Suprapubic skin (tissue), 3 donors: ENCODE measurements around the gene TP53AIP1.

Experiments
- POLR2A ChIP-seq, 2 donors: fragments of 450-650 bp; IDR thresholded peaks; one replicate each; pipeline ENCODE4 v1.6.1; 2017; ENCODE audit warnings: antibody characterized with exemption in 2 of 2, mild to moderate bottlenecking in 2 of 2, moderate library complexity in 2 of 2
- TF ChIP-seq, protein P1 (sequence below), 2 donors: fragments of 200-600 bp in 1 of 2; fragments of 450-650 bp in 1 of 2; sonication (generic) in 1 of 2; IDR thresholded peaks; one replicate each; pipeline ENCODE4 v1.5.1; 2016 to 2019; ENCODE audit warnings: antibody characterized with exemption in 2 of 2, mild to moderate bottlenecking in 1 of 2, moderate library complexity in 1 of 2

GRCh38 chr11:128917144-128917724 lies 25.4 kb downstream of the TP53AIP1 start:
- TF ChIP-seq, protein P1, sequence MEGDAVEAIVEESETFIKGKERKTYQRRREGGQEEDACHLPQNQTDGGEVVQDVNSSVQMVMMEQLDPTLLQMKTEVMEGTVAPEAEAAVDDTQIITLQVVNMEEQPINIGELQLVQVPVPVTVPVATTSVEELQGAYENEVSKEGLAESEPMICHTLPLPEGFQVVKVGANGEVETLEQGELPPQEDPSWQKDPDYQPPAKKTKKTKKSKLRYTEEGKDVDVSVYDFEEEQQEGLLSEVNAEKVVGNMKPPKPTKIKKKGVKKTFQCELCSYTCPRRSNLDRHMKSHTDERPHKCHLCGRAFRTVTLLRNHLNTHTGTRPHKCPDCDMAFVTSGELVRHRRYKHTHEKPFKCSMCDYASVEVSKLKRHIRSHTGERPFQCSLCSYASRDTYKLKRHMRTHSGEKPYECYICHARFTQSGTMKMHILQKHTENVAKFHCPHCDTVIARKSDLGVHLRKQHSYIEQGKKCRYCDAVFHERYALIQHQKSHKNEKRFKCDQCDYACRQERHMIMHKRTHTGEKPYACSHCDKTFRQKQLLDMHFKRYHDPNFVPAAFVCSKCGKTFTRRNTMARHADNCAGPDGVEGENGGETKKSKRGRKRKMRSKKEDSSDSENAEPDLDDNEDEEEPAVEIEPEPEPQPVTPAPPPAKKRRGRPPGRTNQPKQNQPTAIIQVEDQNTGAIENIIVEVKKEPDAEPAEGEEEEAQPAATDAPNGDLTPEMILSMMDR (IDR thresholded peaks at IDR 0.05) = no peak
- no peak for TF ChIP-seq POLR2A (IDR thresholded peaks at IDR 0.05)
